Retinal pigment epithelial cell (primary cell): Measurements from ENCODE around the gene PFKP.

ENCODE experiments used
- DNase-seq: peaks from one replicate; pipeline ENCODE4 v3.0.0-alpha.2; 2010; ENCODE audit warnings: low read depth
- H3K4me3 ChIP-seq: 2 replicates; pipeline ENCODE4 v1.5.1; 2011; ENCODE audit warnings: mild to moderate bottlenecking, low read length, control low read depth, moderate library complexity
- CTCF ChIP-seq: conservative IDR thresholded peaks from 2 replicates; pipeline ENCODE4 v1.5.1; 2011; ENCODE audit warnings: low read depth, low read length, control low read depth, inconsistent platforms

The PFKP gene

GRCh38 chr10:3046981-3047547 is 20.3 kb upstream of the PFKP start:
- no peak overlapping the region for H3K4me3 ChIP-seq
- DNase-seq, result no peak
- TF ChIP-seq CTCF, result no peak

- no peak for TF ChIP-seq CTCF
- DNase-seq, result no peak
- no peak overlapping the region for H3K4me3 ChIP-seq
Observed at GRCh38 chr10:3047596-3047995, 19.8 kb upstream of the PFKP start.

- no peak for TF ChIP-seq CTCF
- no peak for DNase-seq
- no peak overlapping the region for H3K4me3 ChIP-seq
Observed at GRCh38 chr10:3048119-3049019, 19.0 kb upstream of the PFKP start.

GRCh38 chr10:3051692-3052091 is 15.7 kb upstream of the PFKP start:
- TF ChIP-seq CTCF, result no peak
- no peak overlapping the region for H3K4me3 ChIP-seq
- no peak for DNase-seq

- no peak for TF ChIP-seq CTCF
- no peak for DNase-seq
- no peak overlapping the region for H3K4me3 ChIP-seq
Observed at GRCh38 chr10:3053155-3053554, 14.2 kb upstream of the PFKP start.

GRCh38 chr10:3054183-3054850 is 13.0 kb upstream of the PFKP start:
- H3K4me3 ChIP-seq, result no peak overlapping the region
- DNase-seq, result no peak
- no peak for TF ChIP-seq CTCF
